ENCODE results near the gene SEMA3G.

DNA sequence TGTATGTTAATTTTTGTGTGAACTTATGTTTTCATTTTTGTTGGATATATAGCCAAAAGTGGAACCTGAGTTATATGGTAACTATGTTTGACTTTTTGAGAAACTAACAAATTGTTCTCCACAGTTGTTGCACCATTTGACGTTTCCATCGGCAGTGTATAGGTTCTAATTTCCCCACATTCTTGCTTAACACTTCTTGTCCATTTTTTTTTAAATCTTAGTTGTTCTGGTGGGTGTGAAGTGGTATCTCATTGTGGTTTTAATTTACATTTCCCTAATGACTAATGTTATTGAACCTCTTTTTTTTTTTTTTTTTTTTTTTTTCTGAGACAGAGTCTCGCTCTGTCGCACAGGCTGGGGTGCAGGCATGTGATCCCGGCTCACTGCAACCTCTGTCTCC is 18.5 kb upstream of the SEMA3G start:
- TF ChIP-seq EZH2phosphoT487 (IDR thresholded peaks at IDR 0.05; ENCODE audit: borderline replicate concordance, low read length), result no peak
- TF ChIP-seq, protein P1, sequence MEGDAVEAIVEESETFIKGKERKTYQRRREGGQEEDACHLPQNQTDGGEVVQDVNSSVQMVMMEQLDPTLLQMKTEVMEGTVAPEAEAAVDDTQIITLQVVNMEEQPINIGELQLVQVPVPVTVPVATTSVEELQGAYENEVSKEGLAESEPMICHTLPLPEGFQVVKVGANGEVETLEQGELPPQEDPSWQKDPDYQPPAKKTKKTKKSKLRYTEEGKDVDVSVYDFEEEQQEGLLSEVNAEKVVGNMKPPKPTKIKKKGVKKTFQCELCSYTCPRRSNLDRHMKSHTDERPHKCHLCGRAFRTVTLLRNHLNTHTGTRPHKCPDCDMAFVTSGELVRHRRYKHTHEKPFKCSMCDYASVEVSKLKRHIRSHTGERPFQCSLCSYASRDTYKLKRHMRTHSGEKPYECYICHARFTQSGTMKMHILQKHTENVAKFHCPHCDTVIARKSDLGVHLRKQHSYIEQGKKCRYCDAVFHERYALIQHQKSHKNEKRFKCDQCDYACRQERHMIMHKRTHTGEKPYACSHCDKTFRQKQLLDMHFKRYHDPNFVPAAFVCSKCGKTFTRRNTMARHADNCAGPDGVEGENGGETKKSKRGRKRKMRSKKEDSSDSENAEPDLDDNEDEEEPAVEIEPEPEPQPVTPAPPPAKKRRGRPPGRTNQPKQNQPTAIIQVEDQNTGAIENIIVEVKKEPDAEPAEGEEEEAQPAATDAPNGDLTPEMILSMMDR (IDR thresholded peaks at IDR 0.05; ENCODE audit: low read depth, low read length, poor library complexity, severe bottlenecking), result no peak
